ENCODE results near the gene KRT82. TPM values are rescaled to one million over a fixed set of nuclear protein-coding genes. Genes with fewer than 3 reads are reported as not detected.

Gene KRT82
- total and polyA plus RNA-seq, 4 donors = not detected

GRCh38 chr12:52436828-52437474 is 30.8 kb upstream of the KRT82 start:
- Histone ChIP-seq H3K9ac (ENCODE audit: low read depth in 1 of 2, low read length in 2 of 2) (no peak overlapping the region), H3K4me1 (ENCODE audit: control insufficient read depth in 4 of 4, insufficient read depth in 4 of 4, low read length in 3 of 4) (no peaks in the 10 kb centered on the region), H3K36me3 (ENCODE audit: control insufficient read depth in 4 of 4, insufficient read depth in 3 of 4, low read depth in 1 of 4, low read length in 3 of 4) (no peaks in the 10 kb centered on the region), H3K27ac (ENCODE audit: low read depth in 1 of 2, low read length in 2 of 2) (no peak overlapping the region), H3K4me3 (ENCODE audit: low read depth in 1 of 3, low read length in 3 of 3) (no peak overlapping the region), H3K27me3 (ENCODE audit: control insufficient read depth in 4 of 4, insufficient read depth in 4 of 4, low read length in 3 of 4) (peaks cover 0 to 6% (median 0%) of the 10 kb centered on the region in 4 donors), H3K9me3 (ENCODE audit: control insufficient read depth in 4 of 4, low read length in 3 of 4) (no peaks in the 10 kb centered on the region)
- DNase-seq (ENCODE audit: low spot score) = no peak
- 65% methylated on average over 9 of the region's 9 CpGs for WGBS
- TF ChIP-seq FOXA2 (IDR thresholded peaks at IDR 0.05) (no peak), NR2F2 (IDR thresholded peaks at IDR 0.05) (no peak), RAD21 (IDR thresholded peaks at IDR 0.05) (no peak), FOXA1 (IDR thresholded peaks at IDR 0.05) (no peak), YY1 (IDR thresholded peaks at IDR 0.05) (no peak), CTCF (IDR thresholded peaks at IDR 0.05; ENCODE audit: low read depth, low read length, missing input control) (no peak)

- H3K9ac ChIP-seq (ENCODE audit: low read depth in 1 of 2, low read length in 2 of 2) = no peak overlapping the region
- no peak for TF ChIP-seq ATF3 (IDR thresholded peaks at IDR 0.05)
- TF ChIP-seq EGR1 (IDR thresholded peaks at IDR 0.05; ENCODE audit: low read depth in 2 of 2) = no peak
- TF ChIP-seq MAX (IDR thresholded peaks at IDR 0.05) = no peak
- no peak for TF ChIP-seq TAF1 (conservative IDR thresholded peaks at IDR 0.05)
- no peak for TF ChIP-seq FOXA1 (IDR thresholded peaks at IDR 0.05)
- TF ChIP-seq YY1 (IDR thresholded peaks at IDR 0.05) = no peak
- TF ChIP-seq GABPA (IDR thresholded peaks at IDR 0.05 in 1 of 2, conservative IDR thresholded peaks at IDR 0.05 in 1 of 2) = no peak
- no peak for TF ChIP-seq RAD21 (IDR thresholded peaks at IDR 0.05)
- no peak for TF ChIP-seq HNF4A (conservative IDR thresholded peaks at IDR 0.05)
- TF ChIP-seq ZBTB33 (IDR thresholded peaks at IDR 0.05) = no peak
- no peak for TF ChIP-seq CTCF (IDR thresholded peaks at IDR 0.05; ENCODE audit: low read depth, low read length, missing input control)
- no peak for TF ChIP-seq REST (IDR thresholded peaks at IDR 0.05)
- no peak for TF ChIP-seq RXRA (IDR thresholded peaks at IDR 0.05)
- no peak for TF ChIP-seq JUND (IDR thresholded peaks at IDR 0.05)
- no peaks in the 10 kb centered on the region for H3K9me3 ChIP-seq (ENCODE audit: control insufficient read depth in 4 of 4, low read length in 3 of 4)
- no peak overlapping the region for H3K27ac ChIP-seq (ENCODE audit: low read depth in 1 of 2, low read length in 2 of 2)
- no peaks in the 10 kb centered on the region for H3K36me3 ChIP-seq (ENCODE audit: control insufficient read depth in 4 of 4, insufficient read depth in 3 of 4, low read depth in 1 of 4, low read length in 3 of 4)
- H3K27me3 ChIP-seq (ENCODE audit: control insufficient read depth in 4 of 4, insufficient read depth in 4 of 4, low read length in 3 of 4) = peaks cover 0 to 9% (median 0%) of the 10 kb centered on the region in 4 donors
- H3K4me1 ChIP-seq (ENCODE audit: control insufficient read depth in 4 of 4, insufficient read depth in 4 of 4, low read length in 3 of 4) = no peaks in the 10 kb centered on the region
- 76% methylated on average over 9 of the region's 9 CpGs for WGBS
- no peak for DNase-seq (ENCODE audit: low spot score)
- no peak overlapping the region for H3K4me3 ChIP-seq (ENCODE audit: low read depth in 1 of 3, low read length in 3 of 3)
Measured at GRCh38 chr12:52436000-52436827, 30.1 kb upstream of the KRT82 start.

All from liver (tissue), 9 donors.